Thymus (tissue), 11 donors: ENCODE data around the gene WNT1. TPM values are rescaled to one million over a fixed set of nuclear protein-coding genes. Genes with fewer than 3 reads are reported as not detected.
A peak's percentile ranks its signal among the peaks of the same experiment; 100 is the strongest.

Source experiments
- DNase-seq, 9 donors: peaks; one replicate each; pipeline ENCODE4 v3.0.0-alpha.2; 2013; ENCODE audit warnings: low spot score in 9 of 9, low read depth in 6 of 9, missing footprints in 1 of 9
- H3K27ac ChIP-seq, 2 donors: one replicate each; pipeline ENCODE4 v1.5.1; 2013; ENCODE audit warnings: control low read depth in 1 of 2, low read depth in 1 of 2, low read length in 1 of 2, mild to moderate bottlenecking in 1 of 2, moderate library complexity in 1 of 2
- H3K27me3 ChIP-seq, 2 donors: one replicate each; pipeline ENCODE4 v1.5.1; 2013; ENCODE audit warnings: low read length in 1 of 2; ENCODE audit not compliant: control insufficient read depth in 2 of 2, insufficient read depth in 1 of 2
- H3K36me3 ChIP-seq, 2 donors: one replicate each; pipeline ENCODE4 v1.5.1; 2013; ENCODE audit warnings: low read length in 1 of 2, mild to moderate bottlenecking in 1 of 2, moderate library complexity in 1 of 2; ENCODE audit not compliant: control insufficient read depth in 2 of 2, insufficient read depth in 2 of 2
- H3K4me1 ChIP-seq, 2 donors: one replicate each; pipeline ENCODE4 v1.5.1; 2013; ENCODE audit warnings: low read length in 2 of 2; ENCODE audit not compliant: control insufficient read depth in 2 of 2, insufficient read depth in 2 of 2
- H3K4me3 ChIP-seq, 2 donors: one replicate each; pipeline ENCODE4 v1.5.1; 2013; ENCODE audit warnings: low read length in 2 of 2, control low read depth in 1 of 2, mild to moderate bottlenecking in 1 of 2
- H3K9me3 ChIP-seq, 2 donors: one replicate each; pipeline ENCODE4 v1.5.1; 2013; ENCODE audit warnings: low read length in 1 of 2, mild to moderate bottlenecking in 1 of 2; ENCODE audit not compliant: control insufficient read depth in 2 of 2, insufficient read depth in 1 of 2
- WGBS: extraction: QIAGEN DNeasy Blood & Tissue Kit; methylation state at CpG from one replicate; pipeline ENCODE4 v1.1.7; 2013; 5-methylcytosine and 5-hydroxymethylcytosine counted together
- polyA plus RNA-seq: library from polyadenylated mRNA; stranded (reverse); fragments of 200-250 nt; gene quantifications from one replicate; pipeline ENCODE4 v1.2.3, GENCODE V29; 2013
- total RNA-seq: library from RNA; stranded (reverse); fragments of 120-200 nt; gene quantifications from one replicate; pipeline ENCODE4 v1.2.4, GENCODE V29; 2013
- donor health status: healthy.

The WNT1 gene
- total and polyA plus RNA-seq, 2 donors, result 0.05 TPM; not detected in 1

GRCh38 chr12:49019443-49020324 lies 41.6 kb downstream of the WNT1 start:
- Histone ChIP-seq H3K27ac (peak overlapping the region in 1 of 2 donors; percentile 96), H3K27me3 (no peaks in the 10 kb centered on the region), H3K4me3 (peak overlapping the region in 1 of 2 donors; percentile 88), H3K9me3 (no peaks in the 10 kb centered on the region), H3K4me1 (peaks cover 13 to 21% of the 10 kb centered on the region in 2 donors), H3K36me3 (peaks cover 38 to 41% of the 10 kb centered on the region in 2 donors)
- DNase-seq, result peak in 2 of 9 donors; percentile 35 to 59
- WGBS, result 44% methylated on average over 10 of the region's 10 CpGs

GRCh38 chr12:49020441-49020840 lies 42.3 kb downstream of the WNT1 start:
- Histone ChIP-seq H3K9me3 (no peaks in the 10 kb centered on the region), H3K27me3 (no peaks in the 10 kb centered on the region), H3K27ac (no peak overlapping the region), H3K36me3 (peaks cover 43 to 49% of the 10 kb centered on the region in 2 donors), H3K4me1 (peaks cover 13 to 21% of the 10 kb centered on the region in 2 donors), H3K4me3 (no peak overlapping the region)
- 91% methylated on average over 6 of the region's 6 CpGs for WGBS
- DNase-seq, result no peak

- Histone ChIP-seq H3K4me1 (peaks cover 13 to 21% of the 10 kb centered on the region in 2 donors), H3K27ac (no peak overlapping the region), H3K36me3 (peaks cover 49 to 58% of the 10 kb centered on the region in 2 donors), H3K4me3 (no peak overlapping the region), H3K9me3 (no peaks in the 10 kb centered on the region), H3K27me3 (no peaks in the 10 kb centered on the region)
- DNase-seq, result no peak
- 97% methylated on average over 11 of the region's 11 CpGs for WGBS
Observed at GRCh38 chr12:49021292-49021915, 43.3 kb downstream of the WNT1 start.

- Histone ChIP-seq H3K4me3 (no peak overlapping the region), H3K27me3 (no peaks in the 10 kb centered on the region), H3K36me3 (peaks cover 62 to 70% of the 10 kb centered on the region in 2 donors), H3K9me3 (no peaks in the 10 kb centered on the region), H3K4me1 (peaks cover 8 to 18% of the 10 kb centered on the region in 2 donors), H3K27ac (no peak overlapping the region)
- DNase-seq, result no peak
- 98% methylated on average over 15 of the region's 15 CpGs for WGBS
Observed at GRCh38 chr12:49022558-49023178, 44.5 kb downstream of the WNT1 start.

GRCh38 chr12:49023812-49024211 lies 45.7 kb downstream of the WNT1 start:
- WGBS, result 97% methylated on average over 2 of the region's 2 CpGs
- H3K36me3 ChIP-seq, result peaks cover 74 to 82% of the 10 kb centered on the region in 2 donors
- no peaks in the 10 kb centered on the region for H3K9me3 ChIP-seq
- no peak for DNase-seq
- no peak overlapping the region for H3K4me3 ChIP-seq
- H3K4me1 ChIP-seq, result peaks cover 4 to 13% of the 10 kb centered on the region in 2 donors
- no peaks in the 10 kb centered on the region for H3K27me3 ChIP-seq
- H3K27ac ChIP-seq, result no peak overlapping the region

- Histone ChIP-seq H3K27me3 (no peaks in the 10 kb centered on the region), H3K9me3 (no peaks in the 10 kb centered on the region), H3K4me1 (peaks cover 2 to 6% of the 10 kb centered on the region in 2 donors), H3K36me3 (peaks cover 78 to 89% of the 10 kb centered on the region in 2 donors), H3K27ac (no peak overlapping the region), H3K4me3 (no peak overlapping the region)
- 98% methylated on average over 12 of the region's 12 CpGs for WGBS
- DNase-seq, result no peak
Observed at GRCh38 chr12:49024543-49024942, 46.4 kb downstream of the WNT1 start.

- Histone ChIP-seq H3K27ac (no peak overlapping the region), H3K4me1 (no peaks in the 10 kb centered on the region), H3K27me3 (no peaks in the 10 kb centered on the region), H3K4me3 (no peak overlapping the region), H3K36me3 (peaks cover 86 to 98% of the 10 kb centered on the region in 2 donors), H3K9me3 (no peaks in the 10 kb centered on the region)
- no peak for DNase-seq
- WGBS, result 97% methylated on average over 4 of the region's 4 CpGs
Observed at GRCh38 chr12:49025463-49025862, 47.3 kb downstream of the WNT1 start.

- WGBS, result 98% methylated on average over 21 of the region's 21 CpGs
- no peak overlapping the region for H3K27ac ChIP-seq
- H3K27me3 ChIP-seq, result no peaks in the 10 kb centered on the region
- peaks cover 86 to 99% of the 10 kb centered on the region in 2 donors for H3K36me3 ChIP-seq
- no peak for DNase-seq
- no peaks in the 10 kb centered on the region for H3K4me1 ChIP-seq
- H3K4me3 ChIP-seq, result no peak overlapping the region
- no peaks in the 10 kb centered on the region for H3K9me3 ChIP-seq
Observed at GRCh38 chr12:49026101-49026500, 48.0 kb downstream of the WNT1 start.
